Panc1 (cell line): Measurements from ENCODE around the gene PAX5. TPM values are rescaled to one million over a fixed set of nuclear protein-coding genes. Genes with fewer than 3 reads are reported as not detected.

Source experiments
- ATAC-seq: fragments of 200-7000 bp; cut with Tn5 transposase; 2 replicates; pipeline ENCODE4 v1.9.1; 2020; ENCODE audit warnings: mild to moderate bottlenecking, moderate library complexity
- BruUV-seq: library from RNA; stranded (reverse); fragments of 400-500 nt; replicated peaks from 2 replicates; lab custom pipeline; 2021; lab: Mats Ljungman, UMichigan
- CTCF ChIA-PET: fragments of 300-600 bp; sonication (Branson Sonifier 250); formaldehyde crosslinking; loops from one replicate; lab custom pipeline; 2022; ENCODE audit warnings: antibody characterized with exemption; lab: Charles Lee
- POLR2A ChIA-PET: fragments of 300-600 bp; sonication (Branson Sonifier 250); formaldehyde crosslinking; loops from one replicate; lab custom pipeline; 2022; ENCODE audit warnings: antibody characterized with exemption; lab: Charles Lee
- DNase-seq: peaks from one replicate; pipeline ENCODE4 v3.0.0-alpha.2; 2010; ENCODE audit warnings: low read depth, low spot score
- H3K27ac ChIP-seq: 2 replicates; pipeline ENCODE4 v1.5.1; 2011; ENCODE audit warnings: mild to moderate bottlenecking, low read length, inconsistent platforms
- H3K27me3 ChIP-seq: fragments of 200-500 bp; sonication (Bioruptor generic); 2 replicates; pipeline ENCODE4 v1.6.0; 2014; ENCODE audit warnings: low read length, inconsistent platforms; ENCODE audit not compliant: control insufficient read depth, insufficient read depth
- H3K36me3 ChIP-seq: fragments of 200-500 bp; sonication (Bioruptor generic); 2 replicates; pipeline ENCODE4 v1.5.1; 2014; ENCODE audit warnings: inconsistent platforms, mild to moderate bottlenecking, low read length, moderate library complexity; ENCODE audit not compliant: control insufficient read depth, insufficient read depth
- H3K4me1 ChIP-seq: 2 replicates; pipeline ENCODE4 v1.5.1; 2011; ENCODE audit warnings: inconsistent platforms, mild to moderate bottlenecking, low read length, moderate library complexity; ENCODE audit not compliant: control insufficient read depth, insufficient read depth
- H3K4me3 ChIP-seq, 2 experiments: 2 replicates each; pipeline ENCODE4 v1.5.1; 2011 to 2012; ENCODE audit warnings: low read depth in 2 of 2, low read length in 2 of 2, mild to moderate bottlenecking in 2 of 2, inconsistent platforms in 1 of 2, moderate library complexity in 1 of 2
- H3K9me3 ChIP-seq: fragments of 200-500 bp; sonication (Bioruptor generic); 2 replicates; pipeline ENCODE4 v1.5.1; 2014; ENCODE audit warnings: low read depth, mild to moderate bottlenecking, inconsistent platforms, low read length, moderate library complexity; ENCODE audit not compliant: control insufficient read depth, insufficient read depth
- CTCF ChIP-seq: fragments of 450-650 bp; IDR thresholded peaks from 2 replicates; pipeline ENCODE4 v1.5.1; 2017; ENCODE audit warnings: mild to moderate bottlenecking
- POLR2AphosphoS5 ChIP-seq: IDR thresholded peaks from 2 replicates; pipeline ENCODE4 v1.6.1; 2012; ENCODE audit warnings: mild to moderate bottlenecking, low read depth, low read length, moderate library complexity
- REST ChIP-seq, 2 experiments: IDR thresholded peaks; 2 replicates each; pipeline ENCODE4 v1.6.1; 2011 to 2012; ENCODE audit warnings: low read depth in 2 of 2, control low read depth in 1 of 2, low read length in 1 of 2, mild to moderate bottlenecking in 1 of 2, moderate library complexity in 1 of 2; ENCODE audit not compliant: insufficient read depth in 1 of 2
- SIN3A ChIP-seq: IDR thresholded peaks from 2 replicates; pipeline ENCODE4 v1.6.1; 2012; ENCODE audit warnings: low read depth, mild to moderate bottlenecking, low read length, moderate library complexity, borderline replicate concordance; ENCODE audit not compliant: insufficient read depth
- TCF7L2 ChIP-seq: IDR thresholded peaks from 2 replicates; pipeline ENCODE4 v1.6.1; 2011; ENCODE audit warnings: mild to moderate bottlenecking, low read depth, low read length, inconsistent platforms
- in situ Hi-C: cut with HindIII; loops from 2 replicates; pipeline ENCODE4 v1.10.0; 2016; ENCODE audit warnings: low sequenced_read_pairs, low pct_unique_long_range_greater_than_20kb
- intact Hi-C: fragments of 100-400 bp; cut with micrococcal nuclease; formaldehyde crosslinking; loops from one replicate; pipeline ENCODE4 v1.10.0; 2022; ENCODE audit not compliant: unreplicated experiment
- total RNA-seq: library from RNA; stranded (reverse); gene quantifications from one replicate; pipeline ENCODE4 v1.2.1, GENCODE V29; 2021; ENCODE audit not compliant: unreplicated experiment

The PAX5 gene
- total RNA-seq, 1 experiment from 2014 or later: 0.39 TPM

- ATAC-seq: no peak
- intact Hi-C loops (no loop called here), in situ Hi-C loops (no loop called here)
- no peaks in the 10 kb centered on the region for H3K9me3 ChIP-seq
- DNase-seq: no peak
- no peaks in the 10 kb centered on the region for H3K4me1 ChIP-seq
- TF ChIP-seq SIN3A: no peak
- TF ChIP-seq CTCF: no peak
- no peak for TF ChIP-seq REST (IDR thresholded peaks at IDR 0.05; ENCODE audit: insufficient read depth in 1 of 2, low read depth in 2 of 2, low read length in 1 of 2)
- TF ChIP-seq TCF7L2: no peak
- TF ChIP-seq POLR2AphosphoS5: no peak
- no peaks in the 10 kb centered on the region for H3K36me3 ChIP-seq
- ChIA-PET CTCF (interaction anchor here (0.7 kb wide), 1 partner anchor 506 kb away, joined by 4 read pairs; no protein-coding TSS in a partner anchor), POLR2A (no interaction called here)
- H3K27ac ChIP-seq: no peak overlapping the region
- no peak overlapping the region for H3K4me3 ChIP-seq
- BruUV-seq: no TSS peak
- H3K27me3 ChIP-seq: peaks cover 9% of the 10 kb centered on the region; the same call in 1 of the 2 replicates
Observed at GRCh38 chr9:36825179-36825578, 208.9 kb downstream of the PAX5 start.

GRCh38 chr9:36823934-36824333, 210.1 kb downstream of the PAX5 start:
- no TSS peak for BruUV-seq
- Histone ChIP-seq H3K4me1 (no peaks in the 10 kb centered on the region), H3K27me3 (peaks cover 9% of the 10 kb centered on the region; the same call in 1 of the 2 replicates), H3K4me3 (no peak overlapping the region), H3K27ac (no peak overlapping the region), H3K36me3 (no peaks in the 10 kb centered on the region), H3K9me3 (no peaks in the 10 kb centered on the region)
- TF ChIP-seq REST (IDR thresholded peaks at IDR 0.05; ENCODE audit: insufficient read depth in 1 of 2, low read depth in 2 of 2, low read length in 1 of 2) (no peak), TCF7L2 (no peak)
- no peak for ATAC-seq
- ChIA-PET CTCF (no interaction called here), POLR2A (interaction anchor here (0.5 kb wide), 1 partner anchor 210 kb away, joined by 4 read pairs; no protein-coding TSS in a partner anchor)
- intact Hi-C loops: no loop called here
- DNase-seq: no peak
- in situ Hi-C loops: no loop called here
